GM20431 (cell line): ENCODE data around the gene LRCOL1.

ENCODE experiments used
- in situ Hi-C: fragments of 300-500 bp; cut with MseI, MboI; formaldehyde crosslinking; loops from one replicate; pipeline ENCODE4 v1.15.0; 2020; ENCODE audit warnings: low sequenced_read_pairs; ENCODE audit not compliant: unreplicated experiment

The LRCOL1 gene

DNA sequence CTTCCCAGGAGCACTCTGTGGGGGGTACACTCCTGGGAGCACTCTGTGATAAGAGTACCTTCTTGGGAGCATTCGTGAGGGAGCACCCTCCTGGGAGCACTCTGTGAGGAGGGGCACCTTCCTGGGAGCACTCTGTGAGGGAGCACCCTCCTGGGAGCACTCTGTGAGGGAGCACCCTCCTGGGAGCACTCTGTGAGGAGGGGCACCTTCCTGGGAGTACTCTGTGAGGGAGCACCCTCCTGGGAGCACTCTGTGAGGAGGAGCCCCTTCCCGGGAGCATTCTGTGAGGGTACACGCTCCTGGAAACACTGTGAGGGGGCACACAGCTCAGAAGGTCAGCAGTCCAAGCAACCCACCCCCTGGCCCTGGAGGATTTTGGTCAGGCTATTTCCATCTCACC is 22.6 kb downstream of the LRCOL1 start:
- in situ Hi-C loops: no loop called here

- in situ Hi-C loops: no loop called here
These were observed 23.5 kb downstream of the LRCOL1 start for GRCh38 chr12:132586929-132587328.

DNA sequence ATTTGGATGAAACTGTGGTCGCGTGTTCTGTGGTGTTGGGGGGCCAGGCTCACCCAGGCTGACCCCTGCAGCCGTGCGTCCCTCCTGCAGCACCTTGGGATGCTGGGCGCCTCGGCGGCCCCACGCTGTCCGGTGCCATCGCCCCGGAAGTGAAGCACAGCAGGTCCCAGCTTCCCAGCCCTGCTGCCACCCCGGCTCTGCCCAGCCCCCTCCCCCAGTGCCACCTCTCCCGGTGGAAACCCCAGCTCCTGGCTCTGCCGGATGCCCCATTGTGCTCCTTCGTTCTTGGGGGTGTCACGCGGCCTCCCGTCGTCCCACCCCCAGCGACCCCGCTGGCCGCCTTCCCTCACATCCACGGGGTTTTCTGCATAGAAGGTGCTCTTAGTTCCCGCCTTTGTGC is 25.2 kb downstream of the LRCOL1 start:
- in situ Hi-C loops: no loop called here

GRCh38 chr12:132584429-132584828 is 26.0 kb downstream of the LRCOL1 start:
- in situ Hi-C loops: no loop called here

GRCh38 chr12:132583736-132584135 is 26.6 kb downstream of the LRCOL1 start:
- in situ Hi-C loops: no loop called here

- in situ Hi-C loops: no loop called here
These were observed 27.0 kb downstream of the LRCOL1 start for GRCh38 chr12:132583411-132583710.

DNA sequence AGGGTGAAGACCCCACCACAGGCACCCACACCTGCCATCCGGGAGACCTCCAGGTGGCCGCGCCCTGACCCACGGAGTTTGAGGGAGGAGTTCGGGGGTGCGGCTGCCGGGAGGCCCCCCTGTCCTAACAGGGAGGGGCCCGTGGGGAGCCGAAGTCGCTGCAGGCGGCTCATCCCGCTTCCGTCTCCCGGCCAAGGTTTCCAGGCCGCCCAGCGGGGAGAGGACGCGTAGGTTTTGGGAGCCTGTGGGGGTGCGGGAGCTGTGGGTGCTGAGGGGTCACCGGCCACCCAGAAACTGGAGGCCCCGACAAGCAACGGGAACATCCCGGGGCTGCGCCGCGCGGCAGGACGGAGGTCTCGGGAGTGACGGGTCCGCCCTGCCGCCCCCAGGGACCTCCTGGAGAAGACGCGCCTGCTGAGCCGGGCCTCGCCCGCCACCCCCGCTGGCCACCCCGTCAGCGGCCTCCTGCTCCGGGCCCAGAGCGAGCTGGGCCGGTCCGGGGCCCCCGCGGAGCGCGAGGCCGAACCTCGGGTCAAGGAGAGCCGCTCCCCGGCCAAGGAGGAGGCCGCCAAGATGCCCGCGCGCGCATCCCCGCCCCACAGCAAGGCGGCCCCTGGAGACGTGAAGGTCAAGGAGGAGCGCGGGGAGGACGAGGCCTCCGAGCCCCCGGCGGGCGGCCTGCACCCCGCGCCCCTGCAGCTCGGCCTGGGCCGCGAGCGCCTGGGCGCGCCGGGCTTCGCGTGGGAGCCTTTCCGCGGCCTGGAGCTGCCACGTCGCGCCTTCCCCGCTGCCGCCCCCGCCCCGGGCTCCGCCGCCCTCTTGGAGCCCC is 27.6 kb downstream of the LRCOL1 start:
- in situ Hi-C loops: no loop called here

GRCh38 chr12:132582058-132582420 is 28.3 kb downstream of the LRCOL1 start:
- in situ Hi-C loops: no loop called here

DNA sequence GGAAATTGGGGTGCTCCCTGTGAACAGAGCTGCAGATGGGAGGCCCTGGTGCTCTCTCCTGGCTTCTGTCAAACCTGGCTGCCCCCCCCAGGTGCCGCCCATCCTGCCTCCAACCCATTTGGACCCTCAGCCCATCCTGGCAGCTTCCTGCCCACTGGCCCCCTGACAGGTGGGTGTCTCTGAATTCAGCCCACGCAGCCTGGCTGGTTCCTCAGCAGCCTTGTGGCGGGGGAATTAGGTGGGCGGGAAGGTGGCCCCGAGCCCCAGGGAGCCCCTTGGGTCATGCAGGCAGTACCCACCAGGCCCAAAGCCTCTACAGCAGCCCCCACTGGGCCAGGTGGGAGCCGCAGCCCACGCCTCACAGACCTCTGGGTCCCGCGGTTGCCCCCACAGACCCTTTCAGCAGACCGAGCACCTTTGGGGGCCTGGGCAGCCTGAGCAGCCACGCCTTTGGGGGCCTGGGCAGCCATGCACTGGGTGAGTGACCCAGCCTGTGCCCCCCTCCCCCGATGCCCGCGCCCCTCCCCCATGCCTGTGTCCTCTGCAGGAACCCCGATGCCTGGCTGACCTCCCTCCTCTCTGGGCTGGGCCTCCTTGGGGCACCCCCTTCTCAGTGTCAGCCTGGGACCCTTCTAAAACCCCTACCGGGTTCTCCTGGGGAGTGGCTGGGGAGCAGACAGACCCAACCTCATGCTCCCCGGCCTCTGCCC is 28.9 kb downstream of the LRCOL1 start:
- in situ Hi-C loops: no loop called here

- in situ Hi-C loops: no loop called here
These were observed 29.6 kb downstream of the LRCOL1 start for GRCh38 chr12:132580701-132581292.

DNA sequence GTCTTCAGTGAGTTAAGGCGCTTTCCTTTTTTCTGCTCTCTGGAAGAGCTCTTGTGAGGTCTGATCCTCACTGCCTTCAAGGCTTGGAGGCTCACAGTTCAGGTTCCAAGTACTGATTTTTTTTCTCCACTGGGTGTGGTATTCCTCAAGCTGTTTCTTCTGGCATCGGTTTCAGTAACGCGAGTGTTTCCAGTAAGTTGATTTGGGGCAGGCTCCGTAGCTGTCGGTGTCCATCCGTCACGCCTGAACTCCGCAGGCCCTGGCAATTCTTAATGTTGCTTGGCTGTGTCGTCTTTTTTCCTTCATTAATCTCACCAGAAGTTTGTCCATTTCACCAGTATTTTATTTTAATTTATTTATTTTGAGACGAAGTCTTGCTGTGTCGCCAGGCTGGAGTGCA is 30.6 kb downstream of the LRCOL1 start:
- in situ Hi-C loops: no loop called here

GRCh38 chr12:132578826-132579225 is 31.6 kb downstream of the LRCOL1 start:
- in situ Hi-C loops: no loop called here

- in situ Hi-C loops: no loop called here
These were observed 32.3 kb downstream of the LRCOL1 start for GRCh38 chr12:132578118-132578517.

GRCh38 chr12:132577191-132577920 is 33.0 kb downstream of the LRCOL1 start:
- in situ Hi-C loops: no loop called here

GRCh38 chr12:132576701-132577100 is 33.7 kb downstream of the LRCOL1 start:
- in situ Hi-C loops: no loop called here

- in situ Hi-C loops: no loop called here
These were observed 34.7 kb downstream of the LRCOL1 start for GRCh38 chr12:132575661-132576060.

DNA sequence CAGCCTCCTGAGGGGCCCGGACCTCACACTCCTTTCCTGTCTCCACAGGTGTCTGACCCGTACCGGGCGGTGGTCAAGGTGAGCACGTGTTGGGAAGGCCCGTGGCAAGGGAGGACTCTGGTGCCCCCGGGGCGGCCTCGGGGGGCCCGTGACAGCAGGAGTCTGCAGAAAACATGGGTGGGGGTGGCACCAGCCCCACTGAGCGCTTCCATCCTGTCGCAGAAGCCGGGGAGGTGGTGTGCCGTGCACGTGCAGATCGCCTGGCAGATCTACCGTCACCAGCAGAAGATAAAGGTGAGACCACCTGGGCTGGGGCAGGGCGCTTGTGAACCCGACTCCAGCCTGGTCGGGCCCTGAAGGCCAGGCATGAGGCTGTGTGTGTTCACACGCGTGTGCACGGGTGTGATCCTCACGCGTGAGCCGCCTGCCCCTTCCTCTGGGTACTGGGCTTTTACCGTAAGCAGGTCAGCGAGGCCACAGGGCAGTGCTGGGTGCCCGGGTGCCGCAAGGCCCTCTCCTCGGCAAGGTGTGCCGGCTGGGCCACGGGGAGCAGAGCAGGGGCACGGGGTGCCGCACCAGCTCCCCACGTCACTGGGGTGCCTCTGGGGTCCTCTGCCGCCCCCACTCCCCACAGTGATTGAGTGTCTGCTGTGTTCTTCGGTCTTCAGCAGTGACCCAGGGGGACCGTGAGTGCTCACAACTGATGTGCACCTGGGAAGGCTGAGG is 35.9 kb downstream of the LRCOL1 start:
- in situ Hi-C loops: no loop called here

DNA sequence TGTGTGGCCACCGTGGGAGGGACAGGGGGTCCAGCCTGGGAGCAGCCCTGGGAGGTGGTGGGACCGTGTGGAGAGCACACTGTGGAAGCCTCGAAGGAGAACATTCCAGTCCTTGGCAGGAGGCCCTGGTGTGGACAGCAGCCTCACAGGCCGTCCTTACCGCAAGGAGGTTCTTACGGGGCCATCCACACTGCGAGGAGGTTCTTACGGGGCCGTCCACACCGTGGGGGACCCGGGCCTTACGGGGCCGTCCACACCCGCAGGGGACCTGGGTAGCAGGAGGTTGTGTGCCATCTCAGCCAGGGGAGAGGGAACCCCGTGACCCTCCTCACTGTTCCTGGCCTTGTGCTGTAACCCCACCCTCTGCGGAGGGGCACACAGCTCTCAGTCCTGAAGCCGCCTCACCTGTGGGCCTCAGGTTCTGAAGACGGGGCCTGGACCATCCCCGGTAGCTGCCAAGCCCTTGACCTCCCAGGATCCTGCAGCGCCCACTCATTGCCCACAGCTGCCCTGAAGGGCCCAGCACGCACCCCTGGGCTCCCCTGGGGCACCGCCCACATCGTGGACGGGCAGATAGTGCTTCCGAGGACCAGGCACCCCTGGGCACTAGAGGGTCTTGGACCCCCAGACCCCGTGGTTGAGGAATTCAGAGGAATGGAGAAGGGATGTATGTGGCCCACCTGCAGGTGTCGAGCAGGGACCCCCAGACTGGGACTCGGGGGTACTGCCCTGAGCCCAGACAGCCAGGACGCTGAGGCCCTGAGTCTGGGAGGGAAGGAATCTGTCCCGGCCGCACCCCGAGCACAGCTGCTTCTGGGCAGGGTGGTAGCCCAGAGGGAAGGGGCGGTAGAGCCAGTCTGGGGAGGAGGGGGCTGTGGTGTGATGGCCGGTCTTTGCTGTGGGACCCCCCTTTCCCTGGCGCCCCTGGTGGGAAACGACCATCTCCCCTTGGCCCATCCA is 37.3 kb downstream of the LRCOL1 start:
- in situ Hi-C loops: no loop called here

DNA sequence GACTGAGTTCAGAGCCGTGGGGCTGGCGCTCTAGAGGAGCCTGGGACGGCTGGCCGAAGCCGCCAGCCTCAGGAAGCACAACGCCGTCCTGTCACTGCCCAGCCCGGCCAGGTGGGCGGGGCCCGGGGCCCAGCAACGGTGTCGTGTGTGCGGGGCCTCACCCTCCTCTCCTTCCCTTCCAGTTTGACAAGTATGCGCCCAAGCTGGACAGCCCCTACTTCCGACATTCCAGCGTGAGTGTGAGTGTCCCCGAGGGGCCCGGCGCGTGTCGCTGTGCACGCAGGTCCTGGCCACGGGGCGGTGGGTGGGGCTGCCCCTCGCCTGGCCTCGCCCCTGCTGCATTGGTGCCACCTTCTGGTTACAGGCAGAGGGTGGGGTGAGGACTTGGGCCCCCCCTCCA is 38.3 kb downstream of the LRCOL1 start:
- in situ Hi-C loops: no loop called here
